Measurements from ENCODE around the gene AEBP2.
A peak's percentile ranks its signal among the peaks of the same experiment; 100 is the strongest.
"Not testable (repeated sequence)": the region's sequence is repeated elsewhere in the genome, so short reads cannot be mapped to it uniquely, and the experiment has no call there.

The AEBP2 gene

DNA sequence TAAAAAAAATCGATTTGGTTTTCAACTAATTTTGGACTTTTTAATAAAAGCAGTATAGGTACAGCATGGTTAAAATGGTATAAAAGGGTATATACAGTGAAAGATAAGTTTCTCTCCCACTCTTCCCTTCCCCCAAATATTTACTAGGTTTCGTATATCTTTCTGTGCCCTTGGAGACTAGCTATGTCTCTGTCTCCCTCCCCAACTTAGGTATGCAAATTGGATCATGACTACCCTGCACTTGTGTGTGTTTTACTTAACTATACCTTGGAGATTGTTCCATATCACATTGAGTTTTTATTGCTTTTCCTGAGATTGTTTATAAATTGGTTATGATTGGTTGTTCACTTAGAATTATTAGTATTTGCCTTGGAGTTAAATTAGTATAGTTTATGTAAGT, 19.4 kb downstream of the AEBP2 start:
- DNase-seq (ENCODE audit: low spot score), result no peak
- TF ChIP-seq, protein P1, sequence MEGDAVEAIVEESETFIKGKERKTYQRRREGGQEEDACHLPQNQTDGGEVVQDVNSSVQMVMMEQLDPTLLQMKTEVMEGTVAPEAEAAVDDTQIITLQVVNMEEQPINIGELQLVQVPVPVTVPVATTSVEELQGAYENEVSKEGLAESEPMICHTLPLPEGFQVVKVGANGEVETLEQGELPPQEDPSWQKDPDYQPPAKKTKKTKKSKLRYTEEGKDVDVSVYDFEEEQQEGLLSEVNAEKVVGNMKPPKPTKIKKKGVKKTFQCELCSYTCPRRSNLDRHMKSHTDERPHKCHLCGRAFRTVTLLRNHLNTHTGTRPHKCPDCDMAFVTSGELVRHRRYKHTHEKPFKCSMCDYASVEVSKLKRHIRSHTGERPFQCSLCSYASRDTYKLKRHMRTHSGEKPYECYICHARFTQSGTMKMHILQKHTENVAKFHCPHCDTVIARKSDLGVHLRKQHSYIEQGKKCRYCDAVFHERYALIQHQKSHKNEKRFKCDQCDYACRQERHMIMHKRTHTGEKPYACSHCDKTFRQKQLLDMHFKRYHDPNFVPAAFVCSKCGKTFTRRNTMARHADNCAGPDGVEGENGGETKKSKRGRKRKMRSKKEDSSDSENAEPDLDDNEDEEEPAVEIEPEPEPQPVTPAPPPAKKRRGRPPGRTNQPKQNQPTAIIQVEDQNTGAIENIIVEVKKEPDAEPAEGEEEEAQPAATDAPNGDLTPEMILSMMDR (IDR thresholded peaks at IDR 0.05), result no peak
- no peak overlapping the region for H3K27ac ChIP-seq
- H3K4me3 ChIP-seq, result no peak overlapping the region

DNA sequence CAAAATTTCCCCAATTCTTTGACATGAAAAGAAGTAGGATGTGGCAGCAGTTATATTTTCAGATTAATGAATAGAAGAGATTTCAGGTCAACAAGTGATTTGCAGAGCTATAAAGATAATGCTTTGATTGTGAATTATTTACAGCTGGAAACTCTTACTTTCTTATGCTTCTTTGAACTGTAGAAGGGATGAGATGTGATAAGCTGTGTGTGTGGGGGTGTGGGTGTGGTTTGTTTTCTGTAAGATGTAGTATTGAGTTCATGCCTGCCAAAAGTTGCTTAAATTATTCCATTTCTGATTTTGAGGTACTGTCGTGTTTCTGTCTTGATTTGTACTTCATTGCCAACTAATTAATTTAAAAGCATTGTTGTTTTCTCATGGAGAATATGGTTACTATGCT, 22.7 kb downstream of the AEBP2 start:
- H3K4me3 ChIP-seq, result no peak overlapping the region
- TF ChIP-seq, protein P1 (IDR thresholded peaks at IDR 0.05), result no peak
- no peak for DNase-seq (ENCODE audit: low spot score)
- H3K27ac ChIP-seq, result no peak overlapping the region

DNA sequence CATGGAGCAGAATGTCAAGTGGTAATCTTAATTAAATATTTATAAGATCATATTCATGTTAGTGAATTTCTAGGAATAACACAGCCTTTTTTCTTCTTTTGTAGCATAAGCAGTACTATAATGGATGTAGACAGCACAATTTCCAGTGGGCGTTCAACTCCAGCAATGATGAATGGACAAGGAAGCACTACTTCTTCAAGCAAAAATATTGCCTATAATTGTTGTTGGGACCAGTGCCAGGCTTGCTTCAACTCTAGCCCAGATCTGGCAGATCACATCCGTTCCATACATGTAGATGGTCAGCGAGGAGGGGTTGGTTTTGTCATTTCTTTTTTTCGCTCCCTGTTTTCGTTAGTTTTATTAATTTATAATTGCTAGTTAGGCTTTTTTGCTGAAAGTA, 23.1 kb downstream of the AEBP2 start:
- no peak for DNase-seq (ENCODE audit: low spot score)
- TF ChIP-seq, protein P1 (IDR thresholded peaks at IDR 0.05), result no peak

DNA sequence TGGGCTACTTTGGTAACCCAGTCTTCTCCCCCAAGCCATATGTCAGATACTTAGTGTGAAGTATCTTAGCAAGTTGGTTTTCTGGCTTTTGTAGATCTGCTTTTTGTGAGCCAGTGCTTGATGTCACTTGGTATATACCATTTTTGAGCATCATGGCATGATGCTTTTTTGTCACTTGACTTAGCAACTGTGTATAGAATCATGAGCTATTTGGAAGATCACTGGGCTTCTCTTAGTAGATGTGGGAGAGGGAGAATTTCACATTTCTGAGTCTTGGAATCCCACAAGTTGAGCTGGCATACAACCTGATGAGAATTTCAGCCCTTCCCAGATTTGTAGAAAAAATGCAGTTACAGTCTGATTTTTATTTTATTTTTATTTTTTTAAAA, 24.9 kb downstream of the AEBP2 start:
- TF ChIP-seq, protein P1 (IDR thresholded peaks at IDR 0.05), result no peak
- H3K4me3 ChIP-seq, result no peak overlapping the region
- H3K27ac ChIP-seq, result no peak overlapping the region
- no peak for DNase-seq (ENCODE audit: low spot score)

More for the DNA sequence above, 23.1 kb downstream of the AEBP2 start:
- no peak overlapping the region for H3K4me3 ChIP-seq
- H3K27ac ChIP-seq, result no peak overlapping the region

DNA sequence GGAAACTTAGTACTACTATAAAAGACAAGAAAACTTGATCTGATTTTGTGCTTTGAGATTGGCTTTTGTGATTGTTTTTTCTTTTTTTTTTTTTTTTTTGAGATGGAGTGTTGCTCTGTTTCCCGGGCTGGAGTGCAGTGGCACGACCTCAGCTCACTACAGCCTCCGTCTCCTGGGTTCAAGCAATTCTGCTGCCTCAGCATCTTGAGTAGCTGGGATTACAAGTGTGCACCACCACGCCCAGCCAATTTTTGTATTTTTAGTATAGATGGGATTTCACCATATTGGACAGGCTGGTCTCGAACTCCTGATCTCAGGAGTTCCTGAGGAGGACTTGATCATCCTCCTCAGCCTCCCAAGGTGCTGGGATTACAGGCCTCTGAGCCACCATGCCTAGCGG, 26.4 kb downstream of the AEBP2 start:
- Histone ChIP-seq H3K4me3 (no peak overlapping the region), H3K27ac (no peak overlapping the region)
- no peak for DNase-seq (ENCODE audit: low spot score)
- TF ChIP-seq, protein P1 (IDR thresholded peaks at IDR 0.05), result no peak

DNA sequence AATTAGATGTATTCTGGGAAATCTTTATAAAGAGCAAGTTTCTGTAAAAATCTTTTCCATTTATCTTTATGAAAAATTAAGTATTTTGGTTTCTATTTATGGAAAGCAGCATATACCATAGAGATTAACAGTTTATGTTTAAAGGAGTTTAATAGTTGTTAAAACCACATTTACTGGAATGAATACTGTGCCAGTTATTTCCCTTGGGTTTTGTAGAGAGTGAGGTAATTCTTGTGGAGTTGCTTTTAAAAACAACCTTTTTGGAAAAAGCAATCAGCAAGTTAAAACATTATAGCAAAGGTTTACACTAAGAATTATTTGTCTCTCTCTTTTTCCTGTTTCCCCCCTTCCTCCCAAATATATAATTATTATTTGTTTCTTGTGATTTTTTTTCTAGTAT, 34.9 kb downstream of the AEBP2 start:
- H3K4me3 ChIP-seq, result no peak overlapping the region
- no peak for DNase-seq (ENCODE audit: low spot score)
- TF ChIP-seq, protein P1 (IDR thresholded peaks at IDR 0.05), result no peak
- peak overlapping the region in 1 of 2 donors; percentile 20 for H3K27ac ChIP-seq

DNA sequence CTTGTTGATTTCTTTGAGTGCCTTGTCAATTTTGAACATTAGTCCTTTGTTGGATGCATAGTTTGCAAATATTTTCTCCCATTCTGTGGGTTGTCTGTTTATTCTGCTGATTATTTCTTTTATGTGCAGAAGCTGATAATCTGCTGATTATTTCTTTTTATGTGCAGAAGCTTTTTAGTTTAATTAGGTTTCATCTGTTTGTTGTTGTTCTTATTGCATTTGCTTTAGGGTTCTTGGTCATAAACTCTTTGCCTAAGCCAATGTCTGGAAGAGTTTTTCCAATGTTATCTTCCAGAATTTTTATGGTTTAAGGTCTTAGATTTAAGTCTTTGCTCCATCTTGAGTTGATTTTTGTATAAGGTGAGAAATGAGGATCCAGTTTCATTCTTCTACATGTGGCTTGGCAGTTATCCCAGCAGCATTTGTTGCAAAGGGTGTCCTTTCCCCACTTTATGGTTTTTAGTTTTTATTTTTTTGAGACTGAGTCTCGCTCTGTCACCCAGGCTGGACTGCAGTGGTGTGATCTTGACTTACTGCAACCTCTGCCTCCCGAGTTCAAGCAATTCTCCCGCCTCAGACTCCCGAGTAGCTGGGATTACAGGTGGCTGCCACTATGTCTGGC, 36.7 kb downstream of the AEBP2 start:
- not testable (repeated sequence) for H3K4me3 ChIP-seq; DNase-seq (ENCODE audit: low spot score); H3K27ac ChIP-seq
